ENCODE data around the gene BCL6. TPM values are rescaled to one million over a fixed set of nuclear protein-coding genes. Genes with fewer than 3 reads are reported as not detected.
"Not testable (repeated sequence)": the region's sequence is repeated elsewhere in the genome, so short reads cannot be mapped to it uniquely, and the experiment has no call there.

Gene BCL6
- total RNA-seq, 1 donor from 2014 or later: 24.0 TPM

DNA sequence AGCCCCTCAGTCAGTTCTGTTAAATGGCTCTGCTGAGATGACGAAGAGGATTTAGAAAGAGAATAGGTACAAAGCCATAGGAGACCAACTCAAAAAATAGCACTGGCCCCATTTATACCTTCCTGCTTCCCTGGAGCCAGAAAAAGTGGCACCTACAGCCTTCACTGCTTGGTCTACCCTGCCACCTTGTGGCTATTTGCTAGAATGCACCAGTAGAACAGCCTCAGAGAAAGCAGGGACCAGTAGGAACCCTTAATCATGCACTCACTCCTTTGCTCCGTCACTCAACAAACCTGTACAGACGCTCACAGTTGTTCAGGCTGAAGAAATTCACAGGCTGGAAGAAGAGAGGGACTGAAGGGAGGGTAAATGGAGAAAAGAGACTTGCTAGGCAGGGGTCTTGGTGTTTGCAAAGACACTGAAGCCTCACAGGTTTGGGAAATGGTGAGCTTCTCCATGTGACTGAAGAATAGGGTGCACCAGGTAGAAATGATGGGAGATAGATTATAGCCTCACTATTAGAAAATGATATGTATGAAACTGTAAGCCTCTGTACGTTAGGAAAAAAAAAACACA, 30.8 kb downstream of the BCL6 start:
- peak; percentile 68 for DNase-seq (ENCODE audit: low read depth)

DNA sequence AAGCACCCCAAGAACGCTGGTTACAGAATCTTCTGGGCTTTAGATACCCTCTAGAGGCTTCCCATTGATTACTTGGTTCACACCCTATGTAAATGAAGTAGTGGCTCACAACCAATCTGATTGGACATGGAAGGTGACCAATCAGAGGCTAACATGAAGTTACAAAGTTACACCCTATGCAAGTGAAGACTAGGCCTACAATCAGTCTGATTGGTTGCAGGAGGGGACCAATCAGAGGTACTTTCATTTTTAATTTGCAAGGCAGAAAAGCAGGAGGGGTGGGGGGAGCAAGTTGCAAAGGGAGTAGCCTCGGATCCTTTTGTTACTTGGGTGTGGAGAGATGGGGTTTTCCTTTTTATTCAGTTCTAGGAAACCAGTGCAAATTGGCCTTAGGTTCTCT, 31.8 kb downstream of the BCL6 start:
- DNase-seq (ENCODE audit: low read depth): no peak

DNA sequence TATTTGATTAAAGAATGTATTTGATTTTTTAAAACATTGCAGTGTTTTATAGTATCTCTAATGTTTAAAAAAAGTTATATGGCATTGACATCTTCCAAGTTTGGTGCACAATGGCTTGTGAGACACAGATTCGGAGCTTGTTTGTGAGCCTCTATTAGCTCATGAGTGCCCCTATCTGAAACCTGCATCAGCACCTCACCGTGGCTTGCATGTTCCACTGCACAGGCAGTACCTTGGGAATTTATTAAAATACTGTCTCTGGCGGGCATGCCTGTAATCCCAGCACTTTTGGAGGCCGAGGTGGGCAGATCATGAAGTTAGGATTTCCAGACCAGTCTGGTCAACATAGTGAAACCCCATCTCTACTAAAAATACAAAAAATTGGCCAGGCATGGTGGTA, 36.1 kb downstream of the BCL6 start:
- DNase-seq (ENCODE audit: low read depth): no peak

DNA sequence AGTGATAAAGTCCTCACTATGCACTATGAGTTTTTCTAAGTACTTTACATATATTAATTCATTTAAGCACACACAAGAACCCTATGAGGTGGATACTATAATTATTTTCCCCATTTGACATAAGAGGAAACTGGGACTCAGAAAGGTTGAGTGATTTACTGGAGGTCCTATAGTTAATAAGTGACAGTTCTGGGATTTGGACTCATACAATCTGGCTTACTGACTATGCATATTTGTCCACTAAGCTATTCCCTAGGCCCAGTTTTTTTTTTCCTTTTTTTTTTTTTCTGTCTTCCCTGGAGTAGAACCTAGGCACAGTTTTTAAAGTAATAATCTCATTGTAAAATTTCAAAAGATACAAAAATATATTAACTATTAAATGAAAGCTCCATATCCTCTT, 36.6 kb downstream of the BCL6 start:
- DNase-seq (ENCODE audit: low read depth): peak; percentile 78

DNA sequence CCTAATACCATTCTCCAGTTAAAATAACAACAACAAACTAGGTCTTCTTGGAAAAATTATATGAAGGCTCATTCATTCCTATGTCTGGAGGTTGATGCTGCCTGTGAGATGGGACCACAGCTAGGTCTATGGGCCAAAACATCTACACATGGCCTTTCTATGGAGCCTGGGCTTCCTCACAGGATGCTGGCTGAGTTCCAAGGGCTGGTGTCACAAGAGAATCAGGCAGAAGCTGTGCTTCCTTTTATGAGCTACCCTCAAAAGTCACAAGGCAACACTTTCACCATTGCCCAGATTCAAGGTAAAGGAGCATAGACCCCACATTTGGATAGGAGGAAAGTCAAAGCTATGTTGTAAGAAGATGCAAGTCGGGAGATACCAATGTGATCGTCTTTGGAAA, 38.3 kb downstream of the BCL6 start:
- DNase-seq (ENCODE audit: low read depth): no peak

DNA sequence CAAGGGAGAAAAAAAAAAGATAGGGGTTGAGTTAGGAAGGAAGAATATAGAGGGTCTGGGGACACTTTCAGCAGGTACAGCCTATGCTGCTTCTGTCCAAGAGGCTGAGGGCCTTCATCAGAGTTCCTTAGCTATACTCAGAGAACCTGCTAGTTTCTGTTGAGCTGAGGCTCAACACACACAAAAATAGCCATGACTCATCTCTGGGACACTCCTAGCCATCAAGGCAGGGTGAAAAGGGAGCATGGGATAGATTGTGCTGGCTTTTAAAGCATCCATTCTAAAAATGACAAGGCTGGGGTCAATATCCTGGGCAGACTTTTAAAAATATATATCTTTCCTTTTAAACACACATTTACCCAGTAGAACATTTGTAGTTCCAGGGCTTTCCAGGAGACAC, 40.1 kb downstream of the BCL6 start:
- DNase-seq (ENCODE audit: low read depth): peak; percentile 35

DNA sequence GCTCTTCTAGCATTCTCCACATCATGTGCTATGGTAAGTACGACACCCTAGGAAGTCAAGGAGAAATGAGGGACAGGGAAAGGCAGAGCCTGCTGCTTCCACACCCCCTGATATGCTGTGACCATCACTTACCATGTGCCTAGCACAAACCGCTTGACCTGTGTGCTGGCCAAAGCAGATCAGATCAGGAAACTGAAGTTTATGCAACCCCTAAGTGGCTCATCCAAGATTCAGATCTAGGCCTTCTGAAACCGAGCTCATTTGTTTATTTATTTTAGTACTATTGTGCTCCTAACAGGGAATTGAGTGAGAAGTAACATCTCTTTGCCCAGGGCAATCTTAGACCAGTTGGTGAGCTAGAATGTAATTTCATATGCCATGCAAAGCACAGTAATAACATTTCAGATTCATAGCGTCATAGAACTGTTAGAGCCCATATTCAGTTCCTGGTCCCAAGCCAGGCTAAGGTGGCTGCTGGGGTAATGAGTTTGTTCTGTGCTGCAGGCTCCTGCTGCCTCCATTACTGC, 42.7 kb downstream of the BCL6 start, which contains the start of gene RTP2:
RTP2 (minus strand) TSS at position 51 of the 527 bp plus-strand sequence. CDS start 429 bp downstream, outside the sequence.
- no peak for DNase-seq (ENCODE audit: low read depth)

DNA sequence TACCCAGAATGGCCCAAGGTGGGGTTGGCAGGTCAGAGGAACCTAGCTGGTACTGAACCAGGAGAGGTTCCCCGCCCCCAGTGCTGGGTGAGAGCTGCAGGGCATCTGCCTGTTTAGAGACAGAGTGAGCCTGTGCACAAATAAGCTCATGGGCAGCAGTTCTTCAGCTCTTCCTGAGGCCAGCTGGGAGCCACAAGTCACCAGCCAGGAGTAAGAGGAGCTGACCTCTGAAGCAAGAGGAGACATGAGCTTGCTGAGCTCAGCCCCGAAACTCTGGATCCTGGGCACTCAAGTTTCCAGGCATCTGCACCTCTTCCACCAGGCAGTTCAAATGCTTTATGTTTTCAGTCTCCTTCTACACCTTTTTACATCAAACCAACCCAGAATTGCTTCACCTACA, 45.0 kb downstream of the BCL6 start:
- no peak for DNase-seq (ENCODE audit: low read depth)

DNA sequence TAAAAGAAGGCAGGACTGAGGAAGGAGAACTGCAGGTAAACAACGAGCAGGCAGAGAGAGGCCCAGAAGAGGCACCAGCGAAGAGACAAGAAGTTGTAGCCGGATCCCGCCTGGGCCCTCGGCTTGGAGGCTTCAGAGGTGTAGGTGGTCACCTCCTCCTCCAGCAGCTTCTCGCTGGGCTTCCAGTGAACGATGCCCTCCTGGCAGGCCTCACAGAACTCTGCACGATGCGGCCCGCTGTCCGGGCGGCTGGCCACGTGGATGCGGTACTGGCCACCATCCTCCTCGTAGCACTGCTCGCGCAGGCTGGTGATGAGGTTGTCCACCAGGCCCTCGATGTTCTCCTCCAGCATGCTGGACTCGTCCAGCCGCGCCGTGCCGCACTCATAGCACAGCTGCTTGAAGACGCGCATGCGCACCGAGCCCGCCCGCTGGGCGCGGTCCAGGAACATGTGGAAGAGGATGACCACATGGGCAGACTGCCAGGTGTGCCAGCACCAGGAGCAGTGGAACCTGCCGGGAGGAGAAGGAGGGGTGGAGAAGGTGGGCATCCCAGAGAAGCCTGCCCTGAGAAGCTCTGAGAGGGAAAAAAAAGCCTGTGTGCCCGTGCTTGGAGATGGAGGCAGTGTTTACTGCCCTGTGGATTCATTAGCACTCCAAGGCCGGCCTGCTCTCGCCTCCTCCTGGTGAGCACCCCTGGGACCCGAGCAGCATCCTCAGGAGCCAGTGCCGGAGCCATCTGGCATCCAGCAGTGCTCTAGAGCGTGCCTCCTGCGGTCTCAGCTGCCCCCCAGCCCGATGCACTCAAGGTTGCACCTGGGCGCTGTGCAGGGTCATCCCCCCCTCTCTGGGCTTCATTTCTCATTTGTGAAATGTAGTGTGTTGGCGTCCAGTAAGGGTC, 46.5 kb downstream of the BCL6 start:
- DNase-seq (ENCODE audit: low read depth): no peak

DNA sequence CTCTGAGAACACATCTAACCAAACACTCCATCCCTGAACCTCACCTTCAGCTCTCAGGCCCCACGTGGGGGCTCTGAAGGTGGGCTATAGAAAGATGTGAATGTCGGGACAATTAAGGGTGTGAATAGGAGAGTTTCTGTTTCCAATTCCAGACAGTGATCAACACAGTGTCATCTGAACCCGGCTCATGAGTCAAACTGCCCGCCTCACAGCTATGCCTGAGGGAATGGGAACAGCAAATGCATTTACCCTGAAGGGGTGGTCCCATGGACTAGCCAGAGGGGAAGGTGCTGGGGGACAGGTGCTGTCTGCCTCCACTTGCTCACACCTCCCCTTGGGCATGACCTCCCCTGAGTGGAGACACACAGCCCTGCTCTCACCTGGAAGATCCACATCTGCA, 49.2 kb downstream of the BCL6 start:
- DNase-seq (ENCODE audit: low read depth): no peak

DNA sequence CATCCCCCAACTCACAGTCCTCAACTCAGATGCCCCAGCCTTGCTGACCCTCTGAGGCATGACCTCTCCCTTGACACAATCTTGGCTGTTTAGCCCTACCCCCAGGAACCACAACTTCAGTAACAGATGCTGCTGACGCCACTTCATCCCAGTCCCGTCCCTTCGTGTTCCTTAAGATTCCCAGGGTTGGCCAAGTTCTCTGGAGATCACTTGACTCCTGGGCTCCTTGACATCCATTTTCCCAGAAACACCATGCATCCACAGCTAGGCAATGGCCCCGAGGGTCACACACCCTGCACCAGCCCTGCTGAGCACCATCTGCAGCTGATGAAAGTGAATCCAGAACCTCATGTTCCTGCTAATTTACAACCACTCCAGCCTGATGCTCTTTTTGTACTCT, 49.8 kb downstream of the BCL6 start:
- no peak for DNase-seq (ENCODE audit: low read depth)

DNA sequence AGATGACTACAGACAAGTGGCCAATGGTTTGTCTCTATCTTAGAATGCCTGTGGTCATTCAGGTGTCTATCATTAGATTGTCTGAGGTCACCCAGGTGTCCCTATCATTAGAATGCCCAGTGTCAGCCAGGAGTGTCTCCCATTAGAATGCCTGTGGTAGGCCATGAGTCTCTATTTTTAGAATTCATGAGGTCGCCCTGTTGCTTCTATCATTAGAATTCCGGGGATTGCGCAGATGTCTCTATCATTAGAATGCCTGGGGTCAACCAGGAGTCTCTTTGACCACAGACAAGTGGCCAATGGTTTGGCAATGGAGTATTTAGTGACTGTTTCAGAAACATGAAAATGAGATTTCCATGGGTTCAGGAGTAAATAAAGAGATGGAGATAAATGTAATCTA, 50.5 kb downstream of the BCL6 start:
- no peak for DNase-seq (ENCODE audit: low read depth)

DNA sequence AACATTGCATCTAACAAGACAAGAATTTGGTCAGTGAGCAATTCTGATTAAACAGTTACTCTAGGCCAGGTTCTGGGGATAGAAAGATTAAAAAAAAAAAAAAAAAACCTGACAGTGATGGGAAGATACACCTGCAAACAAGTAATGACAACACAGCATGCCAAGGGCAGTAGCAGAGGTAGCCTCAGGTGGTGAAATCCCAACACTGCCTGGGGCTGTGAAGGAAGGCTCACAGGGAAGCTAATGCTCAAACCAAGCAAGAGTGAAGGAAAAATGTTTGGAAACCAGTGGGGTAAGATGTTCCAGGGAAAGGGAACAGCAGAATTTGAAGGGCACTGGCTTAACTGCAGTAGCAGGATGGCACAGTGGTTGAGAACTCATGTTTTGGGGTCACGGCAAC, 51.8 kb downstream of the BCL6 start:
- DNase-seq (ENCODE audit: low read depth): no peak

DNA sequence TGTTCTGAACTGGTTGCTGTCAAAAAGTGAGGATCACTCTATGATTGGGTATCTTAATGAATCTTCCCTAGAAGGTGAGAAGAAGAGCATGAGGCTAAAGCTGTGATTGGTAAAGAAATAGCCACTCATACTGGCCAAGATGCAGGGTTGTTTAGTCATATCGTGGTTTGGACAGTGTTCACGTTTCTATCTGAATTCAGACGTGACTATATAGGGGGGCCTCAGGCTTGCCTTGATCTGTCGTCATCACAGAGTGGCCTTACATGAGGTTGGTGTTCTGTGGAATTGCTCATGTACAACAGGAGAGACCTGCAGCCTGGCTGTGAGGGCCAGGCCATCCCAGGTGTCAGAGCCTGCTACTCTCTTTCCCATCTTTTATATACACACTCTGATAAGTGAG, 55.3 kb downstream of the BCL6 start:
- no peak for DNase-seq (ENCODE audit: low read depth)

DNA sequence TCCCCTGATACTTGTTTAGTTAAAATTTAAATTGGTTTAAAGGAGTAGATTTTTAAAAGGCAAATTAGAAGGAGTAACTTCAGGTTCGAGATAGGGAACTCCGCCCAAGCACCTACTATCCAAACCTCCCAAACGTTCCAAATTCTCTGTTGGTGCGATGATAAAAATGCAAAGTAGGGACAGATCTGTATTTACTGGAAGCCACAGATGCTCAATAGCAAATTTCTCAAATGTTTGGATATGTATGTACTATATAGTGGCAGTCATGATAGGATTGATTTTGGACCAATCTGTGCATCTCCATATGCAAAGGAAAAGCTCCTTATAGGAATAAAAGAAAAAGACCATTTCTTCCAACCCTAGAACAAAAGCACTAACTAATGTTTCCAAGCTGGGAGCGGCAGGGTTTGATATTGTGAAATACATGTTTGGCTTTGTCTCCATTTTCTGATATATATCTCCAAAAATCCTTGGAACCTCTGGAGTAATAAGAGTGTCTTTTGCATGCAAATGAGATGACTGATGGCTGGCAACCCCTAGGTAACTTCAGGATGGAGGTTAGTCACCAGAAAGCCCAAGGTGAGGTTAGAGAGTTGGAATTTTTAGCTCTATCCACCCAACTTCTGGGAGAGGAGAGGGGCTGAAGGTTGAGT, 58.5 kb downstream of the BCL6 start:
- DNase-seq (ENCODE audit: low read depth): no peak

DNA sequence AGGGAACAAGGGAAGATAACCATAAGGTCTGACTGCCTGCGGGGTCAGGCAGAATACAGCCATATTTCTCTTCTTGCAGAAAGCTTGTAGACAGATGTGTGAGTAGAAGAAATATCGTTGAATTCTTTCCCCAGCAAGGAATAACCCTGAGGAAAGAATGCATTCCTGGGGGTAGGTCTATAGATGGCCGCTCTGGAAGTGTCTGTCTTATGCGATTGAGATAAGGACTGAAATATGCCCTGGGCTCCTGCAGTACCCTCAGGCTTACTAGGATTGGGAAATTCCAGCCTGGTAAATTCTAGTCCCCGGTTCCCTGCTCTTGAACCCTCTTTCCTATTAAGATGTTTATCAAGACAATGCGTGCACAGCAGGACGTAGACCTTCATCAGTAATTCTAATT, 59.3 kb downstream of the BCL6 start:
- DNase-seq (ENCODE audit: low read depth): no peak

DNA sequence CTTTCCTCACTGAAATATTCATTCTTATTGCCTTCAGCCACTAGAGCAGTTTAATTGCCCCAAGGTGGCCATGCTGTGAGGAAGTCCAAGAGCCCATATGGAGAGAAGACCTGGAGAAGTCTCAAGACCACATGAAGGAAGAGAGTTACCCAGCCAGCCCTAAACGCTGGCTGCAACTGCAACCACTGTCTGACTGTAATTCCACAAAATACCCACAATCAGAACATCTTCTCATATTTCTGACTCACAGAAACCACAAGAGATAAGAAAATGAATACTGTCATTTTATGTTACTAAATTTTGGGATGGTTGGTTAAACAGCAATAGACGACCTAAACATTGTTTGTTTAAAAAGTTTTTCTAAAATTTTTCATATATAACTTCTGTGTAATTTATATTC, 60.4 kb downstream of the BCL6 start:
- DNase-seq (ENCODE audit: low read depth): no peak

DNA sequence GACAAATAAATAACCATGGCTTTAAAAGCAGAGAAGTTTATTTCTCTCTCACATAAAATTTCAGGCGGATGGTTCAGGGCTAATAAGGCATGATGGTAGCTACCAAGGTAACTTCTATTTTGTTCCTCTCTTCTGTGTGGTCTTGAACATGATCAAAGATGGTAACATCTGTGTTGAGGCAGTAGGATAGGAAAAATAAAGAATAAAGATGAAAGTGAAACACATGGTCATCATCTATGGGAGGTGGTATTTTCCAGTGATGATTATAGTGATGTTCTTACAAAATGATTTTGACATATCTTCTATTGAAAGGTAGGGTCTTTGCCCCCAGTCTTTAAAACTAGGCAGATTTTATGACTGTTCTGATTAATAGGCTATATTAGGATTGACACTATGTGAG, 60.8 kb downstream of the BCL6 start:
- DNase-seq (ENCODE audit: low read depth): no peak

DNA sequence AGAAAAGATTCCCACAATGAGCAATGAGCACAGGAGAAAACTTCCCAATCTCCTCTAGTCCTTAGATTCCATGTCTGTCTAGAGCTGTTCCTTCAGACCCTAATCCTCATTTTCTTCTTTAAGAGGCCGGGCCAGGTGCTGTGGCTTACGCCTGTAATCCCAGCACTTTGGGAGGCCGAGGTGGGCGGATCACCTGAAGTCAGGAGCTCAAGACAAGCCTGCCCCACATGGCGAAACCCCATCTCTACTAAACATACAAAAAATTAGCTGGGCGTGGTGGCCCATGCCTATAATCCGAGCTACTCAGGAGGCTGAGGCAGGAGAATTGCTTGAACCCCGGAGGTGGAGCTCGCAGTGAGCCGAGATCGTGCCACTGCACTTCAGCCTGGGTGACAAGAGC, 63.5 kb downstream of the BCL6 start:
- DNase-seq (ENCODE audit: low read depth): not testable (repeated sequence)

DNA sequence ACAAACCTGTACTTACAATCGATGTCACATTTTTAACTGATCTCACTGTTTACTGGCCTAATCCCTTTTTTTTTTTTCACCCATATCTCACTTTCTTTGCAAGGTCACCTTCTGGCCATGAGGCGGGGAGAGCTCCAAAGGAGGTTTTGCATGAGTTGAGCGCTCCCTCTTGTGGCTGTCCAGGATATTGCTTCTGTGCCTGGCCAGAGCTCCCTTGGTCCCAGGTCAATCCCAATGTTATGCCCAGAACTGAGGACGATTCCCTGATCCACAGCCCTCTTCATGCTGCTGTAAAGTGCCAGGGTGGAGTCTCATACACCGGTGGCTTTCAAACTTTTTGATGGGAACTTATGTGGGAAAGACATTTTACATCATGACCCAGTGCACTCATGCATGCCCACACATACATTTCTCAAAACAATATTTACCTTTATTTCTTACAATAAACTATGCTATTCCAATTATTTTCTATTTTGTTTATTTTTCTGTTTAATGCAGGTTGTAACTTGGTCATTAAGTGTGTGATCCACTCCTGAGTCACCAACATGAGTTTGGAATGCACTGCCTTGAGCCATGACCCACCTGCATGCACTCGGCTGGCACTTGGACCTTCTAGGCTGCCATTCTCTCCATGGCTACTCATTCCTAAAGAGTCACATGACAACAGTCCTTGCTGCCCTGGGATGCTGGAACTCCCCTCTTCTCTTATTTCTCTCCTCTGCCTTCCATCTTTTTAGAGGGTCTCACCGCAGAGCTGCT, 65.5 kb downstream of the BCL6 start:
- peak; percentile 85 for DNase-seq (ENCODE audit: low read depth)

DNA sequence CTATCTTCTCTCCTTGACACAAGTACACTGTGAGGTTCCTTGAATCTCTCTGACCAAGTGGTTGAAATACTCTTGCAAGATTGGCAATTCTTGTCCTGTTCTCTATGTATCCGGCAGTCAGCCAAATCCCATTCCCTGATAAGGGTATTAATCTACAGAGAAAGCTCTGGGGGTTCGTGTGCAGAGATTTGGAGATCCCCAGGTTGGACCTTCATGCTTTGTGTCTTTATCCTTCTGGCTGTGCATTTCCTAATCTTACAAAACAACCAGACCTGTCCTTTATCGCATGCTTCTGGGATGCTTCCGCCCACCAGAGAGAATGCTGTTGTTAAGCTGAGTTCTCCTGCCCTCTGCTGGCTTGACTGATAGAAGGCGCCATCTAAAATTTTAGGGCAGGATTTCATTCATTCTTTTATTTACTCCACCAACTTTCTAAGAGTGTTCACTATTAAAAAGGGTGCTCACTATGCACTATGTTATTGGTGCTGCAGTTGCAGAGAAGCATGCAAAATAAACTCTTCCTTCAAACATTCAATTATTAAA, 66.5 kb downstream of the BCL6 start:
- DNase-seq (ENCODE audit: low read depth): peak; percentile 69

DNA sequence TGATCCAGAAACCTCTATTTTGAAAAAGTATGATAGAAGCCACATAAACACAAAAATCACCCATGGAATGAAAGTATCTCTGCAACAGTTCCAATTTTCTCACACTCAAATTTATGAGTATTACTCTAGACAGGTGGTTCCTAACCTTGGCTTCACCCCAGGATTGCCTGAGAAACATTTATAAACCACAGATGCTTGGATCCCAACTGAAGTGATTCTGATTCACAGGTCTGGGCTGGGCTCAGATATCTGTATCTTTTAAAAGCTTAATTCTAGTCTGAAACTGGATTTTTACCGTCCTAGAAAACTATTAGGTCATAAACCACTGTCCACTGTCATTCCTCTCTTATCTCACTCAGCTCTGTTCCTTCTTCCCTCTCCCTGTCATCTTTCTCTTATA, 67.7 kb downstream of the BCL6 start:
- peak; percentile 59 for DNase-seq (ENCODE audit: low read depth)
